Measurements from ENCODE around the gene CYGB. TPM values are rescaled to one million over a fixed set of nuclear protein-coding genes. Genes with fewer than 3 reads are reported as not detected.
"Not testable (repeated sequence)": the region's sequence is repeated elsewhere in the genome, so short reads cannot be mapped to it uniquely, and the experiment has no call there.

CYGB gene
- total and polyA plus RNA-seq, 4 donors, result 0.83 to 7.8 (median 1.4) TPM

DNA sequence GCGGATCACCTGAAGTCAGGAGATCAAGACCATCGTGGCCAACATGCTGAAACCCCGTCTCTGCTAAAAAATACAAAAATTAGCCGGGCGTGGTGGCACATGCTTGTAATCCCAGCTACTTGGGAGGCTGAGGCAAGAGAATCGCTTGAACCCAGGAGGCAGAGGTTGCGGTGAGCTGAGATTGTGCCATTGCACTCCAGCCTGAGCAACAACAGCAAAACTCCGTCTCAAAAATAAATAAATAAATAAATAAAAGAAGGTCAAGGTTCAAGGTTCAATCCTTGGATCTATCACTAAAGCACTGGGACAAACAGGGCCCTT lies 12.0 kb downstream of the CYGB start:
- Histone ChIP-seq H3K27ac (ENCODE audit: low read depth in 1 of 2, low read length in 2 of 2) (peak overlapping the region in 1 of 2 donors; percentile 46), H3K4me1 (ENCODE audit: control insufficient read depth in 4 of 4, insufficient read depth in 4 of 4, low read length in 3 of 4) (peaks cover 3 to 45% (median 19%) of the 10 kb centered on the region in 4 donors)
- H3K36me3 ChIP-seq (ENCODE audit: control insufficient read depth in 4 of 4, insufficient read depth in 3 of 4, low read depth in 1 of 4, low read length in 3 of 4); H3K9me3 ChIP-seq (ENCODE audit: control insufficient read depth in 4 of 4, low read length in 3 of 4); H3K9ac ChIP-seq (ENCODE audit: low read depth in 1 of 2, low read length in 2 of 2); H3K4me3 ChIP-seq (ENCODE audit: low read depth in 1 of 3, low read length in 3 of 3); DNase-seq (ENCODE audit: low spot score); H3K27me3 ChIP-seq (ENCODE audit: control insufficient read depth in 4 of 4, insufficient read depth in 4 of 4, low read length in 3 of 4): not testable (repeated sequence)
- TF ChIP-seq HNF4A (conservative IDR thresholded peaks at IDR 0.05), result peak in 1 of 2 donors; percentile 23
- WGBS, result 80% methylated on average over 8 of the region's 8 CpGs

GRCh38 chr17:76524598-76525512 lies 12.7 kb downstream of the CYGB start:
- H3K9me3 ChIP-seq (ENCODE audit: control insufficient read depth in 4 of 4, low read length in 3 of 4), result no peaks in the 10 kb centered on the region
- peaks cover 3 to 39% (median 16%) of the 10 kb centered on the region in 4 donors for H3K4me1 ChIP-seq (ENCODE audit: control insufficient read depth in 4 of 4, insufficient read depth in 4 of 4, low read length in 3 of 4)
- no peaks in the 10 kb centered on the region for H3K27me3 ChIP-seq (ENCODE audit: control insufficient read depth in 4 of 4, insufficient read depth in 4 of 4, low read length in 3 of 4)
- no peak for DNase-seq (ENCODE audit: low spot score)
- WGBS, result 49% methylated on average over 25 of the region's 25 CpGs
- H3K36me3 ChIP-seq (ENCODE audit: control insufficient read depth in 4 of 4, insufficient read depth in 3 of 4, low read depth in 1 of 4, low read length in 3 of 4), result no peaks in the 10 kb centered on the region
- H3K9ac ChIP-seq (ENCODE audit: low read depth in 1 of 2, low read length in 2 of 2), result no peak overlapping the region
- peak overlapping the region in 1 of 2 donors; percentile 46 for H3K27ac ChIP-seq (ENCODE audit: low read depth in 1 of 2, low read length in 2 of 2)
- H3K4me3 ChIP-seq (ENCODE audit: low read depth in 1 of 3, low read length in 3 of 3), result no peak overlapping the region
- TF ChIP-seq FOXA1 (IDR thresholded peaks at IDR 0.05) (no peak), JUND (IDR thresholded peaks at IDR 0.05) (no peak), ZBTB33 (IDR thresholded peaks at IDR 0.05) (no peak), YY1 (IDR thresholded peaks at IDR 0.05) (no peak), SP1 (IDR thresholded peaks at IDR 0.05) (peak; percentile 7), MAX (IDR thresholded peaks at IDR 0.05) (no peak), GABPA (IDR thresholded peaks at IDR 0.05 in 1 of 2, conservative IDR thresholded peaks at IDR 0.05 in 1 of 2) (no peak), NR2F2 (IDR thresholded peaks at IDR 0.05) (peak; percentile 88), RXRA (IDR thresholded peaks at IDR 0.05) (peak; percentile 23 to 33), TAF1 (conservative IDR thresholded peaks at IDR 0.05) (no peak), EGR1 (IDR thresholded peaks at IDR 0.05; ENCODE audit: low read depth in 2 of 2) (no peak), HNF4A (conservative IDR thresholded peaks at IDR 0.05) (peak in 1 of 2 donors; percentile 12)
- TF ChIP-seq, protein P1, sequence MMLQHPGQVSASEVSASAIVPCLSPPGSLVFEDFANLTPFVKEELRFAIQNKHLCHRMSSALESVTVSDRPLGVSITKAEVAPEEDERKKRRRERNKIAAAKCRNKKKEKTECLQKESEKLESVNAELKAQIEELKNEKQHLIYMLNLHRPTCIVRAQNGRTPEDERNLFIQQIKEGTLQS (IDR thresholded peaks at IDR 0.05), result no peak
- TF ChIP-seq, protein P2, sequence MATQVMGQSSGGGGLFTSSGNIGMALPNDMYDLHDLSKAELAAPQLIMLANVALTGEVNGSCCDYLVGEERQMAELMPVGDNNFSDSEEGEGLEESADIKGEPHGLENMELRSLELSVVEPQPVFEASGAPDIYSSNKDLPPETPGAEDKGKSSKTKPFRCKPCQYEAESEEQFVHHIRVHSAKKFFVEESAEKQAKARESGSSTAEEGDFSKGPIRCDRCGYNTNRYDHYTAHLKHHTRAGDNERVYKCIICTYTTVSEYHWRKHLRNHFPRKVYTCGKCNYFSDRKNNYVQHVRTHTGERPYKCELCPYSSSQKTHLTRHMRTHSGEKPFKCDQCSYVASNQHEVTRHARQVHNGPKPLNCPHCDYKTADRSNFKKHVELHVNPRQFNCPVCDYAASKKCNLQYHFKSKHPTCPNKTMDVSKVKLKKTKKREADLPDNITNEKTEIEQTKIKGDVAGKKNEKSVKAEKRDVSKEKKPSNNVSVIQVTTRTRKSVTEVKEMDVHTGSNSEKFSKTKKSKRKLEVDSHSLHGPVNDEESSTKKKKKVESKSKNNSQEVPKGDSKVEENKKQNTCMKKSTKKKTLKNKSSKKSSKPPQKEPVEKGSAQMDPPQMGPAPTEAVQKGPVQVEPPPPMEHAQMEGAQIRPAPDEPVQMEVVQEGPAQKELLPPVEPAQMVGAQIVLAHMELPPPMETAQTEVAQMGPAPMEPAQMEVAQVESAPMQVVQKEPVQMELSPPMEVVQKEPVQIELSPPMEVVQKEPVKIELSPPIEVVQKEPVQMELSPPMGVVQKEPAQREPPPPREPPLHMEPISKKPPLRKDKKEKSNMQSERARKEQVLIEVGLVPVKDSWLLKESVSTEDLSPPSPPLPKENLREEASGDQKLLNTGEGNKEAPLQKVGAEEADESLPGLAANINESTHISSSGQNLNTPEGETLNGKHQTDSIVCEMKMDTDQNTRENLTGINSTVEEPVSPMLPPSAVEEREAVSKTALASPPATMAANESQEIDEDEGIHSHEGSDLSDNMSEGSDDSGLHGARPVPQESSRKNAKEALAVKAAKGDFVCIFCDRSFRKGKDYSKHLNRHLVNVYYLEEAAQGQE (IDR thresholded peaks at IDR 0.05), result no peak
